VCaP (cell line): ENCODE data around the gene MAVS.

ENCODE experiments used
- H3K27ac ChIP-seq: fragments of 450-650 bp; 2 replicates; pipeline ENCODE4 v1.5.1; 2017
- CTCF ChIP-seq: fragments of 450-650 bp; conservative IDR thresholded peaks from 2 replicates; pipeline ENCODE4 v1.5.1; 2017; ENCODE audit warnings: mild to moderate bottlenecking, moderate library complexity

Gene MAVS

DNA sequence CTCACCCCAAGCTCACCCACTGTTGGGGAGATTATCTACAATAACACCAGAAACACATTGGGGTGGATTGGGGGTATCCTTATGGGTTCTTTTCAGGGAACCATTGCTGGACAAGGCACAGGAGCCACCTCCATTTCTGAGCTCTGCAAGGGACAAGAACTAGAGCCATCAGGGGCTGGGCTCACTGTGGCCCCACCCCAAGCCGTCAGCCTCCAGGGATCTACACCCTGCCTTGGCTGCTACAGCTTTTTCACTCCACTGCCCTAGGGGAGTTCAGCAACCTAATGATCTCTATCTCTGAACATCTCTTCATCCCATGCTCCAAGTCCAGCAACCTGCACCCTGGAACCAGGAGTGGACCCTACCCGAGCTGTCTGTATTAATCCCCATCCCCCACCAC, 21.2 kb downstream of the MAVS start:
- H3K27ac ChIP-seq, result no peak overlapping the region

DNA sequence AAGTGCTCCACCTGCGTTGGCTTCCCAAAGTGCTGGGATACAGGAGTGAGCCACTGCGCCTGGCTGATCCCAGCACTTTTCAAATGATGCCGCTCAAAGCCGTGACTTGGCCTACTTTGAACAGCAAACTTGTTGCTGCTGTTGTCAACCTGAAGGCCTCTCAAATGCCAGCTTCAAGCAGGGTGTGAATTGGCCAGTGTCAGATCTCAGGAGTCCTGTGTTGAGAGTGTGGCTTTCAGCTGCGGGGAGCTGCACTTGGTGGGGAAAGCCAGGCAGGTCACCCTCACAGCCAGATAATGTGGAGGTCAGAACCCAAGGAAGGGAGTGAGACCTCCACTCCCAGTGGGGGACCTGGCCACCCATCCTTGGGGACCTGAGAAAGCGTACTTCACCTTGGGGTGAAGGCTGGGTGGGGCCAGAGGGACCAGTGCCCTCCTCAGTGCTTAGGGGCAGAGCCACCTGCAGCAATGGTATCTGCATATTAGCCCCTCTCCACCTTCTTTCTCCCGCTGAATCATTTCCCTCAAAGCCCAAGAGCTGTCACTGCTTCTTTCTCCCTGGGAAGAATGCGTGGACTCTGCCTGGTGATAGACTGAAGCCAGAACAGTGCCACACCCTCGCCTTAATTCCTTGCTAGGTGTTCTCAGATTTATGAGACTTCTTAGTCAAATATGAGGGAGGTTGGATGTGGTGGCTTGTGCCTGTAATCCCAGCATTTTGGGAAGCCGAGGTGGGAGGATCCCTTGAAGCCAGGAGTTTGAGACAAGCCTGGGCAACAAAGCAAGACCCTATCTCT, 23.4 kb downstream of the MAVS start:
- TF ChIP-seq CTCF, result no peak
- H3K27ac ChIP-seq, result no peak overlapping the region

More for the DNA sequence above, 21.2 kb downstream of the MAVS start:
- no peak for TF ChIP-seq CTCF

DNA sequence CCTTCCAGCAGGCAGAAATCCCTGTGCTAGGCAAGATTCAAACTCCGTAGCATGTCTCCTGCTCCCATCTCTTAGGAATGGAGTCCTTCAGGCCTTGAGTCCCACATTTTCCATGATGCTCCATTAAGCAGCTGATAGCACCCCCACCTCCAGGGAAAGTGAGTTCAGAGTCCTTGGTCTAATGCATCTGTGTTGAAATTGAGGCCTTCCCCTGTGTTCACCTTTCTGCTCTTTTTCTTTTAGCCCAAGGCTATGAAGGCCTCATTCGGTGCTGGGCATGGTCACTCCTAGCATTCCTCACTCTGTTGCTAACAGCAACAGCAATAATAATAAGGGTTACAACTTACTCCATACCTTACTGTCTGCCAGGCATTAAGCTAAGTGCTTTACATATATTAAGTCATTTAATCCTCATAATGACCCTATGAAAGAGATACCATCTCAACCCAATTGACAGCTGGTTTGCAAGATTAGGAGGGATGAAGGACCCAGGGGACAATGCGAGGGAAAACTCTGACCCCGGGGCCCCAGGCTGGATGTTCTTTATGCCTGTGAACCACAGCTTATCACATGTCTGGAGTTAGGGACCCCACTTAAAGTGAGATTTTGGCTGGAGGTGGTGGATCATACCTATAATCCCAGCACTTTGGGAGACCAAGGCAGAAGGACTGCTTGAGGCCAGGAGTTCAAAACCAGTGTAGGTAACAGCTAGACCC, 25.1 kb downstream of the MAVS start:
- TF ChIP-seq CTCF, result no peak
- no peak overlapping the region for H3K27ac ChIP-seq

DNA sequence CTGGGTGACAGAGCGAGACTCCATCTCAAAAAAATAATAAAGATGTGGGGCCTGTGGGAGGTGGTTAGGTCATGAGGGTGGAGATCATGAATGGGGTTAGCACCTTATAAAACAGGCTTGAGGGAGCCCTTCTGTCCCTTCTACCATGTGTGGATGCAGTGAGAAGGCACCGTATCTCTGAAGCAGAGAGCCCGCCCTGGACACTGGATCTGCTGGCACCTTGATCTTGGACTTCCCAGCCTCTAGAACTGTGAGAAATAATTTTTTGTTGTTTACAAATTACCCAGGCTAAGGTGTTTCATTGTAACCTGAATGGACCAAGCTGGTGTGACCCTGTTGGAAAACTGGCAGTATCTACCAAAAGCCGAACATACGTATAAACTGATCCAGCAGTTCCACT, 26.9 kb downstream of the MAVS start:
- no peak overlapping the region for H3K27ac ChIP-seq
- TF ChIP-seq CTCF, result no peak

- no peak overlapping the region for H3K27ac ChIP-seq
- TF ChIP-seq CTCF, result no peak
Measured at GRCh38 chr20:3874194-3874844, 27.7 kb downstream of the MAVS start.

GRCh38 chr20:3875378-3875974, 28.8 kb downstream of the MAVS start:
- no peak overlapping the region for H3K27ac ChIP-seq
- TF ChIP-seq CTCF, result no peak

DNA sequence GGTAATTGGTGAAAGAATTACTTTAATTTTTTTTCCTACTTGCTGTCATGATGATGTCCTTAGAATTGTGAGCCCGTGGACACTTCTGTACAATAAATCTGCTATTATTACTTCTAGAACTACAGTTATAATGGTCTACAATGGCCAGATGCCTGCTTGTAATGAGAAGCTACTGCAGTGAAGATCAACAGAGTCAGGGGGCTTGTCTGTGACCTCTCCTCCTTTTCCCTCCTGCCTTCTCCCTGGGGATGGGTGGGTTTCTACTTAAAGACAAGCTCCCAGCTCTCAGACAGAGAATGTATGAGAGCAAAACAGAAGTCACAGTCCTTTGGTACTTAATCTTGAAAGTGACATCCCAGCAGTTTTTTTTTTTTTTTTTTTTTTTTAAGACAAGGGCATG, 29.4 kb downstream of the MAVS start:
- TF ChIP-seq CTCF, result no peak

More for the DNA sequence above, 29.4 kb downstream of the MAVS start:
- H3K27ac ChIP-seq, result no peak overlapping the region
